ENCODE results near the gene CR1L.

- TF ChIP-seq, protein P1, sequence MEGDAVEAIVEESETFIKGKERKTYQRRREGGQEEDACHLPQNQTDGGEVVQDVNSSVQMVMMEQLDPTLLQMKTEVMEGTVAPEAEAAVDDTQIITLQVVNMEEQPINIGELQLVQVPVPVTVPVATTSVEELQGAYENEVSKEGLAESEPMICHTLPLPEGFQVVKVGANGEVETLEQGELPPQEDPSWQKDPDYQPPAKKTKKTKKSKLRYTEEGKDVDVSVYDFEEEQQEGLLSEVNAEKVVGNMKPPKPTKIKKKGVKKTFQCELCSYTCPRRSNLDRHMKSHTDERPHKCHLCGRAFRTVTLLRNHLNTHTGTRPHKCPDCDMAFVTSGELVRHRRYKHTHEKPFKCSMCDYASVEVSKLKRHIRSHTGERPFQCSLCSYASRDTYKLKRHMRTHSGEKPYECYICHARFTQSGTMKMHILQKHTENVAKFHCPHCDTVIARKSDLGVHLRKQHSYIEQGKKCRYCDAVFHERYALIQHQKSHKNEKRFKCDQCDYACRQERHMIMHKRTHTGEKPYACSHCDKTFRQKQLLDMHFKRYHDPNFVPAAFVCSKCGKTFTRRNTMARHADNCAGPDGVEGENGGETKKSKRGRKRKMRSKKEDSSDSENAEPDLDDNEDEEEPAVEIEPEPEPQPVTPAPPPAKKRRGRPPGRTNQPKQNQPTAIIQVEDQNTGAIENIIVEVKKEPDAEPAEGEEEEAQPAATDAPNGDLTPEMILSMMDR (IDR thresholded peaks at IDR 0.05 in 8 of 11, conservative IDR thresholded peaks at IDR 0.05 in 3 of 11): no peak
- no peak for TF ChIP-seq POLR2A (IDR thresholded peaks at IDR 0.05)
Measured at GRCh38 chr1:207606362-207606755, 38.6 kb upstream of the CR1L start.
